HG03064 (cell line): Measurements from ENCODE around the gene IL17RE.
"Not testable (repeated sequence)": the region's sequence is repeated elsewhere in the genome, so short reads cannot be mapped to it uniquely, and the experiment has no call there.

ENCODE experiments used
- ATAC-seq: cut with Tn5 transposase; IDR thresholded peaks from one replicate; pipeline ENCODE4 v1.9.1; 2021; ENCODE audit warnings: low read depth; ENCODE audit not compliant: unreplicated experiment

IL17RE gene, protein sequence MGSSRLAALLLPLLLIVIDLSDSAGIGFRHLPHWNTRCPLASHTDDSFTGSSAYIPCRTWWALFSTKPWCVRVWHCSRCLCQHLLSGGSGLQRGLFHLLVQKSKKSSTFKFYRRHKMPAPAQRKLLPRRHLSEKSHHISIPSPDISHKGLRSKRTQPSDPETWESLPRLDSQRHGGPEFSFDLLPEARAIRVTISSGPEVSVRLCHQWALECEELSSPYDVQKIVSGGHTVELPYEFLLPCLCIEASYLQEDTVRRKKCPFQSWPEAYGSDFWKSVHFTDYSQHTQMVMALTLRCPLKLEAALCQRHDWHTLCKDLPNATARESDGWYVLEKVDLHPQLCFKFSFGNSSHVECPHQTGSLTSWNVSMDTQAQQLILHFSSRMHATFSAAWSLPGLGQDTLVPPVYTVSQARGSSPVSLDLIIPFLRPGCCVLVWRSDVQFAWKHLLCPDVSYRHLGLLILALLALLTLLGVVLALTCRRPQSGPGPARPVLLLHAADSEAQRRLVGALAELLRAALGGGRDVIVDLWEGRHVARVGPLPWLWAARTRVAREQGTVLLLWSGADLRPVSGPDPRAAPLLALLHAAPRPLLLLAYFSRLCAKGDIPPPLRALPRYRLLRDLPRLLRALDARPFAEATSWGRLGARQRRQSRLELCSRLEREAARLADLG

DNA sequence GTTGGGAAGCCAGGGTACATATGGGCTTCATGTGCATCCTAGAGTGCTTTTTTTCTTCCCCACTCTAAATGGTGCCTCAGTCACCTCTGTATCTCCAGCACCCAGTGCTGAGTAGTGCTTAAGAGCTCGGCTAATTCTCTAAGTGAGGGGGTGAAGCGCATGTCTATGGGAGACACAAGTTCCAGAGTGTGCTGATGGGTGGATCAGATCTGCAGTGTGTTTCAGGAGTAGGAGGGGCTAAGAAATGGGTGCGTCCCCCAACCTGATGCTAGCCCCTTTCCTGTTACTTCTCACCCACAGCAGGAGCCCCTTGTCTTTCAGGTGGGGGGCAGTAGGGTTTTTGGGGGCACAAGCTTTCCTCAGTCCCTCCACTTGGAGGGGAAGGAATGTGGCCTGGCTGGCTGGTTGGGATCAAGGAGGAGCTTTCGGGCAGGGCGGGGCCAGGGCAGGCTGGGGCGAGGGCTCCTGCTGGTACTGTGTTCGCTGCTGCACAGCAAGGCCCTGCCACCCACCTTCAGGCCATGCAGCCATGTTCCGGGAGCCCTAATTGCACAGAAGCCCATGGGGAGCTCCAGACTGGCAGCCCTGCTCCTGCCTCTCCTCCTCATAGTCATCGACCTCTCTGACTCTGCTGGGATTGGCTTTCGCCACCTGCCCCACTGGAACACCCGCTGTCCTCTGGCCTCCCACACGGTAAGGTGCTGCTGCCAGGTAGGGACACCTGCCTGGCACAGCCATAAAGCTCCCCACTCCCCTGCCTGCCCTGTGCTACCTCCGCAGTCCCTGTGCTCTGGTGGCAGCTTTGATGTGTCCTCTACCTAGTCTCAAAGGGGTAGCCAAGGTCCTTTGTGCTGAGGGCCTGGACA lies at the start of gene IL17RE:
Gene IL17RE, plus strand, starts transcription at position 477 of the 866 bp plus-strand sequence. Its CDS starts 85 bp downstream, at position 562.
- ATAC-seq: no peak

DNA sequence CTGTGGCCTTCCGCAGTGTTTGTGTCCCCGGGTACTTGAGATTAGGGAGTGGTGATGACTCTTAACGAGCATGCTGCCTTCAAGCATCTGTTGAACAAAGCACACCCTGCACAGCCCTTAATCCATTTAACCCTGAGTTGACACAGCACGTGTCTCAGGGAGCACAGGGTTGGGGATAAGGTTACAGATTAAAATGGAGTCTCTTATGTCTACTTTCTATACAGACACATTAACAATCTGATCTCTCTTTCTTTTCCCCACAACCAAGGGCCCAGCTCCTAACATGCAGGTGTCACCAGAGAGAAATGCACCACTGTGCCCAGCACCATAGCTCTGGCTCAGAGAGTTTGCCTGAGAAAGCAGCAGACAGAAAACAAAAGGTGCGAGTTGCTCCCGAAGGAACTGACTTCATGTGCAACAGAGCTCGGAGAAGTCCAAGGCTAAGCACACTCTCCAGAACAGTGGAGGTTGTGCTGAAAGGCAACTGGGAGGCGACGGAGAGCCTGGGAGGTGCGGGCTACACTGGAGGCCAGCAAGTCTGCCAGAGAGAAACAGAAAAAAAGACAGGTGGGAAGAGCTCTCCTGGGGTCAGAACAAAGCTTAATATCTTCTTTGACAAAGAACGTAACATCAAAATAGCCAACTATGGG lies 48.2 kb upstream of the IL17RE start:
- not testable (repeated sequence) for ATAC-seq

DNA sequence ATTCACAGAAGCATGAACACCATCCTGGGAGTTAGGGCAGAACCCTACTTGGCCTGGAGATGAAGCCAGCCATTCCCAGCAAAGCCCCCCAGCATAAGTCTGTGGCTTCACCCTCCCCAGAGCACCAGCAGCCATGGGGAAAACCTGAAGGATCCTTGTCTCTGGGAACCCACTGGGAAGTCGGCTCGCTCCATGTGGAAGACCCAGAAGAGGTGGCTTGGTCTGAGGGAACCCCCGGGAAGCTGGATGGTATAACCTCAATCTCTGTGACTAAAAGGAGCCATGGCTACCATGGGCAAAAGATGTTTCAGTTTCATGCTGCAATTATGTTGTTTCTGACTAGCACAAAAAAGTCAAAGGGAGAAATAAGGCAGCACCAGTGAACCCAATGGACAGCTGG lies 47.1 kb upstream of the IL17RE start:
- ATAC-seq: no peak

DNA sequence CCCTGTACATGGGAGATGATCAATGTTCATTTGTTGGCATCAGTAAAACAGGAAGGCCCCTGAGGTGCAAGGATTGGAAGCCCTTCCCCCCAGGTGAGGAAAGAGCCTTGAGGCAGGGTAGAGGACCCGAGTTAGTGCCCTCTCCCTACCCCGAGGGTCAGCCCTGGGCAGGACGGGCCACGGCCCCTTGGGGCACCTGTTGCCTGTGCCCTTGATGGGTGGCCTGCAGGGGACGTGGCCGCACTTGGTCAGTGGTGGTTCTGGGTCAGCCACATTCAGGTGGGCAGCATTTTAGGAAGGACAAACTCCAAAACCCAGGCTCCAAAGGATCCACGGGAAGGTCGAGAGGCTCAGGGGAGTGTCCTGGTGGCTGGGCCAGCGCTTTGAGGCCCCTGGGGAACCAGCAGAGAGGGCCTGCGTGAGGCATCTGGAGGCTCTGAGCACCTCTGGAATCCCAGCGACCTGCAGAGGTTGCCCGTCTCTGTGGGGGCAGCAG lies 43.1 kb upstream of the IL17RE start:
- no peak for ATAC-seq

DNA sequence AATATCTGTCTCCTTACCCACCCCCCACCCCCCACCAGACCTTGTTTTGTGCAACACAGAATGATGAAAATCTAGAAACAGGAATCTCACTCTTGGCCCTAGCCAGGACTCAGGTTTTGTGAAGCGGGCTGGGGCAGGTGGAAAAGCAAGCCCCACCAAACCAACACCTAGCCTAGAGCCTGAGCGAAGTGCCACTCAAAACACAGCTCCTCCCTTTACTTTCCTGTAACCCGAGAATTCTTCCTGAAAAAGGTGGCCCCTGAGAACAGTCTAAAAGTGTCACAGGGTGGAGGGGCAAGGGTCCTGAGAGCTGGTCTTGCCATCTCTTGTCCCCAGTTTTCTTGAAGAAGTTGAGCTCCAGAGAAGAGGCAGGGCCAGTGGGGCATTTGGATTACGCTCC lies 41.4 kb upstream of the IL17RE start:
- no peak for ATAC-seq

DNA sequence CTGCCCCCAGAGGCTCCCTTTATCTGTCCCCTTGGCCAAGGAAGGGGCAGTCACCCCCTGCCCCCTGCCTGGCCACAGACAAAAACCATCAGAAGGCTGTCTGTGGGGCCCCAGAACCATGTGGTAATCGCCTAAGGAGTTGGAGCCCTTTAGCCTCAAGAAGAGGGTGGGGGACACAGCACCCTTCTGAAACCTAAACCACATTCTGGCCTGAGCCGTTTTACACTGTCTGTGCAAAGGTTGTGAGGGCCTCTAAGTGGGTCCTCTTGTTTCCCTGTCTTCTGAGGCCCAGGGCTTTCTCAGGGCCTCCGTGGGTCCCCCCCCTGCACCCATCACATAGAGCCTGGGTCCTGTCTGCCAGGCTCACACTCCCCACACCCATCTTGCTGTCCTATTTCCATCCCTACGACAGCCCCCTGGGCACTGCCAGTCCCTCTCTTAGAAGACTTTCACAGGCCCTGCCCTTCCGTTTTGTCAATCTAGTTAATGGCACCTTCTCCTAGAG lies 41.0 kb upstream of the IL17RE start:
- ATAC-seq: no peak

DNA sequence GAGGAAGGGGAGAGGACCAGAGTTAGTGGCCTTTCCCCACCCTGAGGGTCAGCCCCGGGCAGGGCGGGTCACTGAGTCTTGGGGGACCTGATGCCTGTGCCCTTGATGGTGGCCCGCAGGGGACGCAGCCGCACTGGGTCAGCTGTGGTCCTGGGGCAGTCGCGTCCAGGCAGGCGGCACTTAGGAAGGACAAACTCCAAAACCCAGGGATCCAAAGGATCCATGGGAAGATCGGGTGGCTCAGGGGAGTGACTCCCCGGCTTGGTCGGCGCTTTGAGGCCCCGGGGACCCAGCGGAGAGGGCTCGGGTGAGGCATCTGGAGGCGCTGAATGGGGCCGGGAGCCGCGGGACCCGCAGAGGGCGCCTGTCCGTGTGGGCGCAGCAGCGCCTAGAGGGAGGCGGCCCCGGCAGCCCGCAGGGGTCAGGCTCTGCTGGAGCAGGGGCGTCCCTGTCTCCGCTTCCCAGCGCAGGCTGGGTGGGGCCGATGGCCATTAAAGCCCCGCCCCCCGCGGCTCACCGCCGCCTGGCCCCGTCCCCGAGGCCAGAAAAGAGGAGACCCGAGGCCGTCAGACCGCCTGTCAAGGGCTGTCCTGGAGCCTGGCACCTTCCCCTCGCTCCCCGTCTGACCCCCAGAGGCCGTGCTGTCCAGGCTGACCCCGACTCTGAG lies 40.1 kb upstream of the IL17RE start:
- no peak for ATAC-seq

DNA sequence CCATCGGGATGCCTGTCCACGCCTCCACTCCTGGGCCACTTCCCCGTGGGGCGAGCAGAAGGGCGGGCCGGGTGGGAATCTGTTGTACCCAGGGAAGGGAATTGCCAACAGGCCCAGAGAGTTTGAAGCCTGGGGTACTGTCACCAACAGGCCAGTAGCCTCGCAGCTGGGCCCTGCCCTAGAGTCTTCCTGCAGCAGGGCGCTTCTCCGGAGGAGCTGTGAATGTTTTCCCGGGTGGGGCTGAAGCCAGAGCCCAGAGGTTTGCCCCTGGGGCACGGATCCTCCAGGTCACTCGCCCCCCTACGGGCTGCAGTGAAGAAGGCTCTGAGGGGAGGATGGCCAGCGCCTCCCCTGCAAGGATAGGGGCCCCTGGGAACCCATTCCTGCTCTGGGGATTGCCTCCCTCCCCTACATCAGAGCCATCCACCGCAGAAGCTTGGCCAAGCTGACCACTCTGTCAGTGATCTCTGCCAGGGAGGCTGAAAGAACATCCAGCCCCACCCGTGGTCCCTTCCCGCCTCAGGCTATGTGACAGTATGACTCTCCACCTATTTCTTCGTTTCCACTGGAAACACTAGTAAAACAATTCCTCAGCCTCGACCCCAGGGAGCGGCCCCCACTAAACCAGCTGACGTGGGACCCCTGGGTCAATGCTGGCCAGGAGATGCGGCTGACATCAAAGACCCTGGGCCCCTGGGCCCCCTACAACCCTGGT lies 39.4 kb upstream of the IL17RE start:
- no peak for ATAC-seq

DNA sequence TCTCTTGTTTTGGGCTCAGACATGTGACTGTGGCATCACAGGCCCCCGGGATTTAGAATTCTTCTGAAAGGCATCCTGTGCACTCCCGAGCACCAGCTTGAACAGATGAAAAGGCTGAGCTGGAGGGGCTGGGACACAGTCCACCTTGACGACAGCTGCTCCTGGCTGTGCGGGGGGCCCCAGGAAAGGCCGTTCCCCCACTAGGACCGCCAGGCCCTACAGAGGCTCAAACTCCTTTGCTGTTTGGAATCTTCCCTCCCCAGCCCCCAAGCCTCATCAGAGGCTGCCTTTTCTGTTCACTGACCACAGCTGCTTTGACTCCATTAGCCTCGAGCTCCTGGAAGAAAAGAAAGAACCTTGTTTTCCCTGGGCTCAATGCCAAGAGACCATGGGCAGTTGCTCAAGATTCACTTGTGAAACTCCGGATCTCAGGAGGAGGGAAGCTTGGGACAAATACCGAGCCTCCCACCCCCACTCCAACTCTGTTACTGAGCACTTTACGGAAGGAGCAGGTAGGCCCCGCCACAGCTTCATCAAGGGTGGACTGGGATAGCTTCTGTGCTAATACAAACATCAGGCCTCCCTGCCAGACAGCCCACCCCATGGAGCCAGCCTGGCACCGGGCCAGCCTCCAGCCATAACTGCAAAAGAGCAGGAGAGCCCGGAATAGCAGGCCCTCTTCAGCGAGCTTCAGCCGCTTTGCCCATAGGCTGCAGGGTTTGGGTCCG lies 38.3 kb upstream of the IL17RE start:
- no peak for ATAC-seq

DNA sequence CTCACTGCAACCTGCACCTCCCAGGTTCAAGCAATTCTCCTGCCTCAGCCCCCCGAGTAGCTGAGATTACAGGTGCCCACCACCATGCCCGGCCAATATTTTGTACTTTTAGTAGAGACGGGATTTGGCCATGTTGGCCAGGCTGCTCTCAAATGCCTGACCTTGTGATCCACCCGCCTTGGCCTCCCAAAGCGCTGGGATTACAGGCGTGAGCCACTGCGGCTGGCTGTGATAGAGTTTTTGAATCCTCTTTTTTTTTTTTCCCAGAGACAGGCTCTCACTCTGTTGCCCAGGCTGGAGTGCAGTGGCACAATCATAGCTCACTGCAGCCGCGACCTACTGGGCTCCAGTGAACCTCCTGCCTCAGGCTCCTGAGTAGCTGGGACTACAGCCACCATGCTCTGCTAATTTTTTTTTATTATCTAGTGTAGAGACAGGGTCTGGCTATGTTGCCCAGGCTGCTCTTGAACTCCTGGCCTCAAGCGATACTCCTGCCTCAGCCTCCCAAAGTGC lies 37.5 kb upstream of the IL17RE start:
- not testable (repeated sequence) for ATAC-seq

DNA sequence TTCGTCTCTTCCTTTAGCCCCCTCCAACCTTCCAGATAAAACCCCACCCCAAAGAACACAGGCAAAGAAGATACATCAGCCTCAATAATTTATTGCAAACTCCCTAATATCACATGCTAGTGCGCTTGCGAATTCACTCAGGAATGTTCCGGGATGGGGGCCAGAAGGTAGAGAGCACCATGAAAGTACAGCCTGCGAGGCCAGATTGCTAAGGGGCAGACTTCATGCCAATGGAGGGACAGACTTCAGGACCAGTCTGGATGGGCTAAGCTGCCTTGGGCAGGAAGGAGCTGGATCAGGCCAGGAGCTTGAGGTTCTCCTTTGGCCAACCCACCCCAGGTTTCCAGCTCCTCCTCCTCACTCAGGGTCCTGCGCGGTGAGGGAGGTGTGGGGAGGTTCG lies 36.0 kb upstream of the IL17RE start:
- ATAC-seq: no peak

DNA sequence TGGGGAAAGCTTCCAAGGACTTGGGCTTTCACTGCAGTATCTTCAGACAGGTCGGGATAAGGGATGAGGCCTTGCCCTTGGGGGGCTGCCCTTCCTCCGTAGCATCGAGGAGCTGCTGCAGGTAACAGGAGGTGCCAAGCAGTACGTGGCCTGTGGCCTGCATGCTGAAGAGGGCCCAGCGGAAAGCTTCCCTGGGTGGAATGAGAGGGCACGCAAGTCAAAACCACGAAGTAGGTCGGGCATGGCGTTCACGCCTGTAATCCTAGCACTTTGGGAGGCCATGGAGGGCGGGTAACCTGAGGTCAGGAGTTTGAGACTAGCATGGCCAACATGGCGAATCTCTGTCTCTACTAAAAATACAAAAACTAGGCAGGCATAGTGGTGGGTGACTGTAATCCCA lies 35.5 kb upstream of the IL17RE start:
- ATAC-seq: no peak

DNA sequence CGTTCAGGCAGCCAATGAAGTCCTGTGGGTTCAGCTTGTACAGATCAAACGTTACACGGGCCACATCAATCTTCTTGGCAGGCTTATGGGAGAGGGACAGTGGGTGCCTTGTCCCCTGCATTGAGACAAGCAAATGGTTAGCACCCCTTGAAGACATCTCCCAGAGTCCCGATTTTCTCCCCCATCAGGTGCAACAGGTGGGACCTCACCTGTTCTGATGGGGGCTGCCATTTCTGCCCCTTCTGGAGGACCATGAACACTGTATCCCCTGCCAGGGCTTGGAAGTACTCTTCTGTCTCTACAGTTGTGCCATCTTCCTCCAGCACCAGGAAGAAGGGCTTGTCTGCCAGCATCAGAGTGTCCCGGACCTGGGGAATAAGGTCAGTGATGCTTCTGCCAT lies 32.7 kb upstream of the IL17RE start:
- no peak for ATAC-seq

DNA sequence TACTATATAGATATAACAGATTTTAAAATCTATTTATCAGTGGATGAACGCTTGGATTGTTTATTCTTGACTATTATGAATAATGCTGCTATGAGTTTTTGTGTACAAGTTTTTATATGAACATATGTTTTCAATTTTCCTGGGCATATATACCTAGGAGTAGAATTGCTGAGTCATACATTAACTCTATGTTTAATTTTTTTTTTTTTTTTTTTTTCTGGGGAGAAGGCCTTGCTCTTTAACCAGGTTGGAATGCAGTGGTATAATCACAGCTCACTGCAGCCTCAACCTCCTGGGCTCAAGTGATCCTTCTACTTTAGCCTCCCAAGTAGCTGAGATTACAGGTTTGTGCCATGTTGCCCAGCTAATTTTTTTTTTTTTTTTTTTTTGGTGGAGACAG lies 31.7 kb upstream of the IL17RE start:
- ATAC-seq: no peak

DNA sequence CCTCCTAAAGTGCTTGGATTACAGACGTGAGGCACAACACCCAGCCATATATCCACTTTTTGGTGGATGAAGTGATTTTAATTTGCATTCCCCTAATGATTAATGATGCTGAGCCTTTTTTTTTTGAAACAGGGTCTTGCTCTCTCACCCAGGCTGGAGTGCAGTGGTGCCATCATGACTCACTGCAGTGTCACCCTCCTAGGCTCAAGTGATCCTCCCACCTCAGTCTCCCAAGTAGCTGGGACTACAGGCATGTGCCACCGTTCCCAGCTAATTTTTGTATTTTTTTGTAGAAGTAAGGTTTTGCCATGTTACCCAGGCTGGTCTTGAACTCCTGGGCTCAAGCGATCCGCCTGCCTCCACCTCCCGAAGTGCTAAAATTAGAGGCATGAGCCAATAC lies 30.6 kb upstream of the IL17RE start:
- ATAC-seq: not testable (repeated sequence)

DNA sequence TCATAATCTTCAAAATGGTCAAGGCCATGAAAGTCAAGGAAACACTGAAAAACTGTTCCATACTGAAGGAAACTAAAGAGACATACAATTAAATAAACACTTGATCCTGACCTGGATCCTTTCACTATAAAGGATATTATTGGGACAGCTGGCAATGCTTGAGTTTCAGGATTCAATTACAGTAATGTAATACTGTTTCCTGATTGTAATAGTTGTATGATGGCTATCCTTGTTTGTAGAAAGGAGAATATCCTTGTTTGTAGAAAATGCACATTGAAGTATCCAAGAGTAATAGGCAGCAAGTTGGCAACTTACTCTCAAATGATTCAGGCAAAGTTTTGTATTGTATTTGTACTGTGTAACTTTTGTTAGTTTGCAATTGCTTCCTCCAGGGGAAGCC lies 27.2 kb upstream of the IL17RE start:
- ATAC-seq: no peak

DNA sequence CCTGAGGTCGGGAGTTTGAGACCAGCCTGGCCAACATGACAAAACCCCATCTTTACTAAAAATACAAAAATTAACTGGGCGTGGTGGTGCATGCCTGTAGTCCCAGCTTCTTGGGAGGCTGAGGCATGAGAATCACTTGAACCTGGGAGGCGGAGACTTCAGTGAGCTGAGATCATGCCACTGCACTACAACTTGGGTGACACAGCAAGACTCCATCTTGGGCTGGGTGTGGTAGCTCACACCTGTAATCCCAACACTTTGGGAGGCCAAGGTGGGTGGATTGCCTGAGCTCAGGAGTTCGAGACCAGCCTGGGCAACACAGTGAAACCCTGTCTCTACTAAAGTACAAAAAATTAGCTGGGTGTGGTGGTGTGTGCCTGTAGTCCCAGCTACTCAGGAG lies 26.4 kb upstream of the IL17RE start:
- not testable (repeated sequence) for ATAC-seq

DNA sequence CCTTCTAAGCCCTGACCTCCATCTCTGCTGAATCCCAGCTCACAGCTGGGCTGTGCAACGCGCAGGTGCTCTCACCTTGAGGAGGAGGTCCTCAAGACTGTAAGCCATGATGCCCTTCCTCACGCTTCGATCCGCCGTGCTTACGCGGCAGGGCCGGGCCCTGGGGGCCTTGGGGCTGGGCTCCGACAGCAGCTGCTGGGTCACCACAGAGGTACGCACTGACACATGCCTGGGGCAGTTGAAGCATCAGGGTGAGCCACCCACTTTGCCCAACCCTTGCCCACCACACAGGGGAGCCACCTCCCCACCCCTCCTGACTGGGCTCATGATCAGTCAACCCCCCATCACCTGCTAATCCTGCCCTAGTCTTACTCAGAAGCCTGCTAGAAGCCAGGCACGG lies 25.7 kb upstream of the IL17RE start:
- ATAC-seq: no peak
